Neural progenitor cell (in vitro differentiated cells): ENCODE results near the gene ING2. TPM values are rescaled to one million over a fixed set of nuclear protein-coding genes. Genes with fewer than 3 reads are reported as not detected.

Experiments used
- DNase-seq: peaks from one replicate; pipeline ENCODE4 v3.0.0-alpha.2; 2016; ENCODE audit warnings: low spot score
- H2AFZ ChIP-seq: fragments of 200-600 bp; sonication (generic); replicated peaks from 2 replicates; pipeline ENCODE4 v1.6.1; 2016; ENCODE audit warnings: antibody characterized with exemption
- H3F3A ChIP-seq: fragments of 200-600 bp; sonication (generic); 2 replicates; pipeline ENCODE4 v1.6.1; 2016; ENCODE audit warnings: antibody characterized with exemption, low read depth
- H3K27ac ChIP-seq: fragments of 200-600 bp; sonication (generic); 2 replicates; pipeline ENCODE4 v1.5.1; 2016; ENCODE audit warnings: mild to moderate bottlenecking
- H3K27me3 ChIP-seq: fragments of 200-600 bp; sonication (generic); 2 replicates; pipeline ENCODE4 v1.6.1; 2016; ENCODE audit warnings: mild to moderate bottlenecking, moderate library complexity
- H3K36me3 ChIP-seq: fragments of 200-600 bp; sonication (generic); 2 replicates; pipeline ENCODE4 v1.5.1; 2016
- H3K4me1 ChIP-seq: fragments of 200-600 bp; sonication (generic); 2 replicates; pipeline ENCODE4 v1.6.1; 2016; ENCODE audit warnings: mixed run types
- H3K4me2 ChIP-seq: fragments of 200-600 bp; sonication (generic); 2 replicates; pipeline ENCODE4 v1.6.1; 2016
- H3K4me3 ChIP-seq: fragments of 200-600 bp; sonication (generic); 2 replicates; pipeline ENCODE4 v1.5.1; 2016
- H3K79me2 ChIP-seq: fragments of 200-600 bp; sonication (generic); 2 replicates; pipeline ENCODE4 v1.6.1; 2016; ENCODE audit warnings: low read depth
- H3K9ac ChIP-seq: fragments of 200-600 bp; sonication (generic); 2 replicates; pipeline ENCODE4 v1.6.1; 2016
- H3K9me3 ChIP-seq: fragments of 200-600 bp; sonication (generic); 2 replicates; pipeline ENCODE4 v1.5.1; 2016; ENCODE audit warnings: low read depth
- H4K20me1 ChIP-seq: fragments of 200-600 bp; sonication (generic); 2 replicates; pipeline ENCODE4 v1.6.1; 2016; ENCODE audit warnings: low read depth
- H3K27ac Mint-ChIP-seq: 3 replicates; pipeline ENCODE4 v1.8.0; 2021; ENCODE audit warnings: mixed read lengths
- H3K27me3 Mint-ChIP-seq: 2 replicates; pipeline ENCODE4 v1.8.0; 2022; ENCODE audit warnings: low read depth, mild to moderate bottlenecking, inconsistent platforms, moderate library complexity, mixed read lengths; ENCODE audit not compliant: insufficient read depth
- H3K36me3 Mint-ChIP-seq: 3 replicates; pipeline ENCODE4 v1.8.0; 2021; ENCODE audit warnings: mixed read lengths
- H3K4me1 Mint-ChIP-seq: 3 replicates; pipeline ENCODE4 v1.8.0; 2021; ENCODE audit warnings: mixed read lengths
- H3K4me3 Mint-ChIP-seq: 3 replicates; pipeline ENCODE4 v1.8.0; 2021; ENCODE audit warnings: mild to moderate bottlenecking, moderate library complexity, mixed read lengths
- H3K9me3 Mint-ChIP-seq: 3 replicates; pipeline ENCODE4 v1.8.0; 2020; ENCODE audit warnings: mixed read lengths
- EZH2 ChIP-seq: fragments of 200-600 bp; sonication (generic); IDR thresholded peaks from 2 replicates; pipeline ENCODE4 v1.6.1; 2017; ENCODE audit warnings: antibody characterized with exemption, mild to moderate bottlenecking, moderate library complexity
- EZH2phosphoT487 ChIP-seq: fragments of 200-600 bp; sonication (generic); IDR thresholded peaks from 2 replicates; pipeline ENCODE4 v1.6.1; 2017; ENCODE audit warnings: antibody characterized with exemption
- total RNA-seq: library from RNA; depleted of rRNA; stranded (reverse); fragments of >200 nt; gene quantifications from 2 replicates; pipeline ENCODE4 v1.2.3, GENCODE V29; 2015; ENCODE audit warnings: low replicate concordance
- TF ChIP-seq, protein P1 (sequence below): fragments of 200-600 bp; sonication (generic); IDR thresholded peaks from 2 replicates; pipeline ENCODE4 v1.5.1; 2017; ENCODE audit warnings: antibody characterized with exemption, mild to moderate bottlenecking

Gene ING2
- total RNA-seq, 1 donor from 2014 or later, result 38.0 TPM

DNA sequence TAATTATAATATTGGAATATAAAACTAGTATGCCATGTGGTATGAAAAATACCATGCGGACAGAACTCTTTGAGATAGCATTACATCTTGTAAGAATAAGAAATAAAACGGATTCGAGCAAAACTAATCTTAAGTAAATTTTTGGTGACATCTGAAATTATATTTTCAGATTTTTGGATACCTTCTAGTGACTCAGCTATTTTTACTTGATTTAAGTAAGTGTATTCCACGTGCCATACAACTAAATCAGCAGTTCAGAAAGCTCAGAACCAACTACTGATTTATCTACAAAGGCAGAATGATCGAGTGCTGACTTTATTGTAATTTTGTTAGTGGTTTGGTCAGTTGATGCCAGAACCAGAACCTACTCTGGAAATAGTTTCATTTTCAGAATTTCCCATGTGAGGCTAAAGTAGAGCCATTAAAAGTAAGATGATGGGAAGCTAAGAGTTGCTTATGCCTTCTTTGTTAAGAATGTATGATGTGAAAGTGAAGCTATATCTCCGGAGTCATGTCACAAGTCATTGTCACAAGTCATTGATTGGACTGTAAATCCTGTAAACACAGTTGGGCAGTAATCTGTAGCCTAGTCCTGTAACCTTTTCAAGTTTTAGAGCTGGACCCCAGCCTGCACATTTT lies 4.0 kb downstream of the ING2 start:
- no peaks in the 10 kb centered on the region for H3K9me3 Mint-ChIP-seq
- H3K27me3 ChIP-seq, result no peaks in the 10 kb centered on the region
- peaks cover 52% of the 10 kb centered on the region for H3K79me2 ChIP-seq
- H3K36me3 Mint-ChIP-seq, result peaks cover 11% of the 10 kb centered on the region
- no peak overlapping the region for H3K27ac Mint-ChIP-seq
- H3F3A ChIP-seq, result peaks cover 15% of the 10 kb centered on the region
- peaks cover 4% of the 10 kb centered on the region for H3K4me1 Mint-ChIP-seq
- H3K4me3 ChIP-seq, result no peak overlapping the region
- peaks cover 30% of the 10 kb centered on the region for H4K20me1 ChIP-seq
- peaks cover 5% of the 10 kb centered on the region for H3K4me1 ChIP-seq
- H3K27ac ChIP-seq, result no peak overlapping the region
- no peaks in the 10 kb centered on the region for H3K9me3 ChIP-seq
- H3K27me3 Mint-ChIP-seq, result no peaks in the 10 kb centered on the region
- TF ChIP-seq, protein P1, sequence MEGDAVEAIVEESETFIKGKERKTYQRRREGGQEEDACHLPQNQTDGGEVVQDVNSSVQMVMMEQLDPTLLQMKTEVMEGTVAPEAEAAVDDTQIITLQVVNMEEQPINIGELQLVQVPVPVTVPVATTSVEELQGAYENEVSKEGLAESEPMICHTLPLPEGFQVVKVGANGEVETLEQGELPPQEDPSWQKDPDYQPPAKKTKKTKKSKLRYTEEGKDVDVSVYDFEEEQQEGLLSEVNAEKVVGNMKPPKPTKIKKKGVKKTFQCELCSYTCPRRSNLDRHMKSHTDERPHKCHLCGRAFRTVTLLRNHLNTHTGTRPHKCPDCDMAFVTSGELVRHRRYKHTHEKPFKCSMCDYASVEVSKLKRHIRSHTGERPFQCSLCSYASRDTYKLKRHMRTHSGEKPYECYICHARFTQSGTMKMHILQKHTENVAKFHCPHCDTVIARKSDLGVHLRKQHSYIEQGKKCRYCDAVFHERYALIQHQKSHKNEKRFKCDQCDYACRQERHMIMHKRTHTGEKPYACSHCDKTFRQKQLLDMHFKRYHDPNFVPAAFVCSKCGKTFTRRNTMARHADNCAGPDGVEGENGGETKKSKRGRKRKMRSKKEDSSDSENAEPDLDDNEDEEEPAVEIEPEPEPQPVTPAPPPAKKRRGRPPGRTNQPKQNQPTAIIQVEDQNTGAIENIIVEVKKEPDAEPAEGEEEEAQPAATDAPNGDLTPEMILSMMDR, result no peak
- TF ChIP-seq EZH2, result no peak
- TF ChIP-seq EZH2phosphoT487, result no peak
- no peak overlapping the region for H3K4me2 ChIP-seq
- H2AFZ ChIP-seq, result no peak overlapping the region
- no peaks in the 10 kb centered on the region for H3K36me3 ChIP-seq
- no peak for DNase-seq
- H3K4me3 Mint-ChIP-seq, result no peak overlapping the region
- no peak overlapping the region for H3K9ac ChIP-seq

DNA sequence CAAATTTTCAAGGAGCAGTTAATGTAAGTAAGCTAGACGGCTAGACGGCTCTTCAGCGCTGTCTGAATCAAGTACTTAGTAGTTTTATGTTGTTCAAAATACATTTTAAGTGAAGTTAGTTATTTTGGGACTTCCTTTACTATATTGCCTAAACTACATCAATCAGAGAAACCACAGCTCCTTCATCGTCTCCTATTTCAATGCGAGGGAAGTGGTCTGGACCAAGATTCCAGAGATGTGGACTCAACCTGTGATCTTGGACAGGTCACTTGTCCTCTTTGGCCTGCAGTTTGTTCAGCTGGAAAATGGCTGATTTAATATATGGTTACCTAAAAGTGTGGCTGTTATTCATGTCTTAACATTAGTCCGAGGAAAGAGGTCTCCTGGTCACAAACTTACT lies 10.6 kb downstream of the ING2 start:
- H3K79me2 ChIP-seq, result peaks cover 8% of the 10 kb centered on the region
- H3K4me1 Mint-ChIP-seq, result no peaks in the 10 kb centered on the region
- TF ChIP-seq, protein P1, result no peak
- TF ChIP-seq EZH2phosphoT487 (no peak), EZH2 (no peak)
- no peaks in the 10 kb centered on the region for H3K36me3 ChIP-seq
- no peaks in the 10 kb centered on the region for H3K4me1 ChIP-seq
- H3K27ac ChIP-seq, result no peak overlapping the region
- H3K4me2 ChIP-seq, result no peak overlapping the region
- H3K36me3 Mint-ChIP-seq, result peaks cover 7% of the 10 kb centered on the region
- DNase-seq, result no peak
- no peak overlapping the region for H2AFZ ChIP-seq
- no peak overlapping the region for H3K27ac Mint-ChIP-seq
- no peaks in the 10 kb centered on the region for H3K27me3 Mint-ChIP-seq
- H3K9me3 ChIP-seq, result no peaks in the 10 kb centered on the region
- H3K9me3 Mint-ChIP-seq, result no peaks in the 10 kb centered on the region
- no peaks in the 10 kb centered on the region for H3K27me3 ChIP-seq
- no peaks in the 10 kb centered on the region for H3F3A ChIP-seq
- no peak overlapping the region for H3K4me3 ChIP-seq
- H3K4me3 Mint-ChIP-seq, result no peak overlapping the region
- no peaks in the 10 kb centered on the region for H4K20me1 ChIP-seq
- no peak overlapping the region for H3K9ac ChIP-seq

DNA sequence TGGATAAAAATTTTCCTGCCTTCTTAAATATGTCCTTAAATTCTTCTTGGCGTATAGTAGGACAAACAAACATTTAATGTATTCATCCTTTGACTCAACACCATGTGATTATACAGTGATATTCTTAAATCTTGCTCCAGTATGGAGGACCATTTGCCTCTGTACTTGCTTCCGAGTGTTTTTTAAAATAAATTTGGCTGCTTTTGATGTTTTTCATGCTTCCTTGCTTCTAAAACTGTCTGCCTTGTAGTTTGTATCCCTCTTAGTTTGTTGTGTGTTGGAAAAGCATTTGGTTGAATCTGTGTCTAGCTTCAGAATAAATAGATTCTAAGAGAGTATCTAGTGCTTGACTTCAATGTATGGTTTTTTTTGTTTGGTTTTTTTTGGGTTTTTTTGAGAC lies 12.3 kb downstream of the ING2 start:
- Histone ChIP-seq H4K20me1 (no peaks in the 10 kb centered on the region), H3K9ac (no peak overlapping the region), H3K4me1 (no peaks in the 10 kb centered on the region), H3K36me3 (no peaks in the 10 kb centered on the region), H3K9me3 (no peaks in the 10 kb centered on the region), H3K4me2 (no peak overlapping the region), H3K27me3 (no peaks in the 10 kb centered on the region), H3K4me3 (no peak overlapping the region), H3K27ac (no peak overlapping the region), H3K79me2 (no peaks in the 10 kb centered on the region), H2AFZ (no peak overlapping the region), H3F3A (no peaks in the 10 kb centered on the region)
- no peaks in the 10 kb centered on the region for H3K9me3 Mint-ChIP-seq
- DNase-seq, result no peak
- H3K27ac Mint-ChIP-seq, result no peak overlapping the region
- H3K36me3 Mint-ChIP-seq, result no peaks in the 10 kb centered on the region
- no peak overlapping the region for H3K4me3 Mint-ChIP-seq
- no peaks in the 10 kb centered on the region for H3K27me3 Mint-ChIP-seq
- H3K4me1 Mint-ChIP-seq, result no peaks in the 10 kb centered on the region
- TF ChIP-seq EZH2 (no peak), EZH2phosphoT487 (no peak)
- TF ChIP-seq, protein P1, result no peak
